NB4 (cell line): Measurements from ENCODE around the gene ADAM17.

Experiments used
- POLR2A ChIP-seq: IDR thresholded peaks from 2 replicates; pipeline ENCODE4 v1.6.1; 2011; ENCODE audit warnings: mild to moderate bottlenecking; ENCODE audit not compliant: insufficient read length; ENCODE audit errors: extremely low read depth
- TF ChIP-seq, protein P1 (sequence below): IDR thresholded peaks from one replicate; pipeline ENCODE4 v1.5.1; 2012; ENCODE audit warnings: low read depth, low read length

GRCh38 chr2:9558948-9559381, 3.3 kb upstream of the ADAM17 start:
- TF ChIP-seq, protein P1, sequence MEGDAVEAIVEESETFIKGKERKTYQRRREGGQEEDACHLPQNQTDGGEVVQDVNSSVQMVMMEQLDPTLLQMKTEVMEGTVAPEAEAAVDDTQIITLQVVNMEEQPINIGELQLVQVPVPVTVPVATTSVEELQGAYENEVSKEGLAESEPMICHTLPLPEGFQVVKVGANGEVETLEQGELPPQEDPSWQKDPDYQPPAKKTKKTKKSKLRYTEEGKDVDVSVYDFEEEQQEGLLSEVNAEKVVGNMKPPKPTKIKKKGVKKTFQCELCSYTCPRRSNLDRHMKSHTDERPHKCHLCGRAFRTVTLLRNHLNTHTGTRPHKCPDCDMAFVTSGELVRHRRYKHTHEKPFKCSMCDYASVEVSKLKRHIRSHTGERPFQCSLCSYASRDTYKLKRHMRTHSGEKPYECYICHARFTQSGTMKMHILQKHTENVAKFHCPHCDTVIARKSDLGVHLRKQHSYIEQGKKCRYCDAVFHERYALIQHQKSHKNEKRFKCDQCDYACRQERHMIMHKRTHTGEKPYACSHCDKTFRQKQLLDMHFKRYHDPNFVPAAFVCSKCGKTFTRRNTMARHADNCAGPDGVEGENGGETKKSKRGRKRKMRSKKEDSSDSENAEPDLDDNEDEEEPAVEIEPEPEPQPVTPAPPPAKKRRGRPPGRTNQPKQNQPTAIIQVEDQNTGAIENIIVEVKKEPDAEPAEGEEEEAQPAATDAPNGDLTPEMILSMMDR: no peak
- TF ChIP-seq POLR2A: no peak
